DND-41 (cell line): ENCODE data around the gene ALG11.

Experiments
- EZH2 ChIP-seq: IDR thresholded peaks from 3 replicates; pipeline ENCODE4 v1.6.1; 2012; ENCODE audit warnings: borderline replicate concordance, low read depth, mild to moderate bottlenecking, moderate library complexity, low read length, inconsistent platforms; ENCODE audit not compliant: severe bottlenecking
- TF ChIP-seq, protein P1 (sequence below): IDR thresholded peaks from 2 replicates; pipeline ENCODE4 v1.5.1; 2012; ENCODE audit warnings: borderline replicate concordance, low read length, moderate library complexity, mild to moderate bottlenecking; ENCODE audit not compliant: poor library complexity, severe bottlenecking; ENCODE audit errors: extremely low read depth

DNA sequence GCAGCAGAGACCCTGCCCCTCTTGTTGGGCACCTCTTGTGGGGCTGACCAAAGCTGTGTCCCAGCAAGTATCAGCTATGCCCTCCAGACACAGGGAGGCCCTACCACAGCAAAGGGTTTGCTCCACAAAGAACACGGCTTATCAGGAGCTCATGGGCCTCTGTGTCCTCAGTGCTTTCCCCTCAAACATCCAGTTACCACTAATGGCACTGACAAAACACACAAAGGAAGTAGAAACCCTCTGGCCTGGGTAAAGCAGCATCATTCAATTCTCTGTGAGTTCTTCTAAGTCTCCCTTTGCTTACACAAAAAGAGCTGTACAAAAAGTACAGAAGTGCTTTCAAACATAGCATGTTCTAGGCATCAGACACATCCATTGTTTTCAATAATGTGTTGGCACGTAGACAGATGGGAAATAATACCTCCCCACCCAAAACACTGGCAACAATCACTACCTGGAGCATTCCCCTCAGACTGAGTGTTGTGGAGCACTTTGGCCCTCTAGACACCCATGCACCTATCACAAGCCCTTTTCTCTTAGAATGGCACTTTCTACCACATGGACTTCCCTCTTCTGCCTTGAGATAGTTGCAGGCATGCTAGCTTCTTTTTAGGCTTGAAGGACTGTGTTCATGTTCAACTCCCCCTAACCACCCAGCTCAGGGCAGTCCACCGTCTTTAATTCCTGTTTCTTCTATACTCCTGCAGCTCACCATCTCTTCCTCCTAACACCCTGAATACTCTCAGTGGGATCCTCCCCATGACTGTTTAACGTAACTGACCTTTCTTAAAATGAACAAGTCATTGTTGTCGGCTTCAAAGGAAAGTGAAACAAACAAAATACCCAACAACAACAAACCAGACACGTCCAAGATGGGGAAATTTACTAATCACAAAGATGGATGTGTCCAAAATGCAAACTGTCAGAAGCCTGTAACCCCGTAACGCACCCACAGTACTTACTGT is 44.4 kb upstream of the ALG11 start:
- no peak for TF ChIP-seq EZH2
- TF ChIP-seq, protein P1, sequence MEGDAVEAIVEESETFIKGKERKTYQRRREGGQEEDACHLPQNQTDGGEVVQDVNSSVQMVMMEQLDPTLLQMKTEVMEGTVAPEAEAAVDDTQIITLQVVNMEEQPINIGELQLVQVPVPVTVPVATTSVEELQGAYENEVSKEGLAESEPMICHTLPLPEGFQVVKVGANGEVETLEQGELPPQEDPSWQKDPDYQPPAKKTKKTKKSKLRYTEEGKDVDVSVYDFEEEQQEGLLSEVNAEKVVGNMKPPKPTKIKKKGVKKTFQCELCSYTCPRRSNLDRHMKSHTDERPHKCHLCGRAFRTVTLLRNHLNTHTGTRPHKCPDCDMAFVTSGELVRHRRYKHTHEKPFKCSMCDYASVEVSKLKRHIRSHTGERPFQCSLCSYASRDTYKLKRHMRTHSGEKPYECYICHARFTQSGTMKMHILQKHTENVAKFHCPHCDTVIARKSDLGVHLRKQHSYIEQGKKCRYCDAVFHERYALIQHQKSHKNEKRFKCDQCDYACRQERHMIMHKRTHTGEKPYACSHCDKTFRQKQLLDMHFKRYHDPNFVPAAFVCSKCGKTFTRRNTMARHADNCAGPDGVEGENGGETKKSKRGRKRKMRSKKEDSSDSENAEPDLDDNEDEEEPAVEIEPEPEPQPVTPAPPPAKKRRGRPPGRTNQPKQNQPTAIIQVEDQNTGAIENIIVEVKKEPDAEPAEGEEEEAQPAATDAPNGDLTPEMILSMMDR: no peak
